HG02870 (cell line): ENCODE data around the gene SPG7.
"Not testable (repeated sequence)": the region's sequence is repeated elsewhere in the genome, so short reads cannot be mapped to it uniquely, and the experiment has no call there.

Source experiments
- ATAC-seq: cut with Tn5 transposase; IDR thresholded peaks from one replicate; pipeline ENCODE4 v1.9.1; 2021; ENCODE audit warnings: mild to moderate bottlenecking, moderate library complexity; ENCODE audit not compliant: unreplicated experiment

SPG7 gene

GRCh38 chr16:89561142-89561883 is 53.1 kb downstream of the SPG7 start:
- ATAC-seq, result no peak

DNA sequence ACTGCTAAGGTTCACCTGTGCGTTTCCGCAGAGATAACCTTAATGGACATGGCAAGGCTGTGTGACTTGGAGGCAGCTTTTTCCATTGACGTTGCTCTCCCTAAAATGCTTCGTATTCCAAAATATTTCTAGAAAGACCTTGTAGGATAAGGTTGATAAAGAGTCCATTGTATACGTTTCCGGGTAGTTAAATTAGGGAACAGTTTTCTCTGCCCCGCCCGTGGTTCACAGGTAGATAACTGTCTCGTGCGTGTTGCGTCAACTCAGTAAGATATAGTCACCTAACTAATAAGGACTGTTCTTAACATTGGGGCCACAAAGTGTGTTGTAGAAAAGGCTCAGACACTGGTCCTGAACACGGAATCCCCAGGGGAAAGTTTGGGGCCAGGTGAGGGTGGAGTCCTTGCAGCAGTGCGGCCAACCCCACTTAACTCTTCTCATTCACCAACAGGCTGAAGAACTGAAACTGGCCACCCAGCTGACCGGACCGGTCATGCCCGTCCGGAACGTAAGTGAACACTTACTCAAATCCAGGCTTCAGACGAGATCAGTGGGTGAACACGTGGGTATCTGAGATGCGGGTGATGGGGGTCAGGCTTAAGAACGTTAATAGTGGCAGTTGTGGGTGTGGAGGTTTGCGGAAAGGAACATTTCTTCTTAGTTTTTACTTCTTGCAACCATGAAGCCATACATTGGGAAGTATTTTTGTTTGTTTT is 53.8 kb downstream of the SPG7 start:
- no peak for ATAC-seq

- no peak for ATAC-seq
Observed at GRCh38 chr16:89562939-89563338, 54.7 kb downstream of the SPG7 start.

- ATAC-seq, result no peak
Observed at GRCh38 chr16:89563639-89564392, 55.6 kb downstream of the SPG7 start.

GRCh38 chr16:89564476-89565255 is 56.5 kb downstream of the SPG7 start:
- no peak for ATAC-seq

- no peak for ATAC-seq
Observed at GRCh38 chr16:89565256-89565505, 57.0 kb downstream of the SPG7 start.

DNA sequence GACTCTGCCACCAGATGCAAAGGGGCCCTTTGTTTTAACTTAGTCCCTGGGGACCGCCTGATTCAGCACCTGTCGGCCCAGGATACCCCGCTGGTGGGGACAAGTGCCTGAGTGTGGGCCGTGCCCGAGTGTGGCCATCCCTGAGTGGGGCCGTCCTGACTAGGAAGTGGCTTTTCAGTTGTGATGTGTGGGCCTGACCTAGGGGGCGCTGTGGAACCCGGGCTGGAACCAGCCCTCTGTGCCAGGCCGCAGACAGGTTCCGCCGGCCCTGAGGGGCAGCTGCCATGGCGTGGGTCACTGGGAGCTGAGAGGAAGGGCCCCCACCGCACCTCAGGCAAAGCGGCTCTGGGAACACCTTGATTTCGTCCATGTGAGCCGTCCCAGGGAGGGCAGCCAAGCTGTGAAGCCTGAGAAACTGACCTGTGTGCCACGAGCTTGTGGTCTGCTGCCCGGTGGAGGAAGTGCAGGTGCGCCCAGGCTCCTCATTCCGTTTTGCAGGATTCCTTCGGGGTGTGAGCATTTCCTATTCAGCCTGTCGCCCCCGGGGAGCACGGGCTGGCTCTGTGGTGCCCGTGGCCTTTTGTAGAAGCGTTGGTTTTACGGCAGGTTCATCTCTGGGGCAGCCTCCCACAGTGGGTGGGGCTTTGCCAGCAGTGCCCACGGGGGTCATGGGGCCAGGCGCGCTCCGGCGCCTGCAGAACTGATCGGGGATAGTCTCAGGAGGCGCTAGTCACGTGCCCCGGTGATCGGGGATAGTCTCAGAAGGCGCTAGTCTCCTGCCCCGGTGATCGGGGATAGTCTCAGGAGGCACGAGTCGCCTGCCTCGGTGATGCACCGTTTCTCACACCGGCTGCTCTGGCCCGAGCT is 57.5 kb downstream of the SPG7 start:
- no peak for ATAC-seq

GRCh38 chr16:89567656-89568594 is 59.7 kb downstream of the SPG7 start:
- no peak for ATAC-seq

GRCh38 chr16:89569506-89570341 is 61.5 kb downstream of the SPG7 start:
- no peak for ATAC-seq

DNA sequence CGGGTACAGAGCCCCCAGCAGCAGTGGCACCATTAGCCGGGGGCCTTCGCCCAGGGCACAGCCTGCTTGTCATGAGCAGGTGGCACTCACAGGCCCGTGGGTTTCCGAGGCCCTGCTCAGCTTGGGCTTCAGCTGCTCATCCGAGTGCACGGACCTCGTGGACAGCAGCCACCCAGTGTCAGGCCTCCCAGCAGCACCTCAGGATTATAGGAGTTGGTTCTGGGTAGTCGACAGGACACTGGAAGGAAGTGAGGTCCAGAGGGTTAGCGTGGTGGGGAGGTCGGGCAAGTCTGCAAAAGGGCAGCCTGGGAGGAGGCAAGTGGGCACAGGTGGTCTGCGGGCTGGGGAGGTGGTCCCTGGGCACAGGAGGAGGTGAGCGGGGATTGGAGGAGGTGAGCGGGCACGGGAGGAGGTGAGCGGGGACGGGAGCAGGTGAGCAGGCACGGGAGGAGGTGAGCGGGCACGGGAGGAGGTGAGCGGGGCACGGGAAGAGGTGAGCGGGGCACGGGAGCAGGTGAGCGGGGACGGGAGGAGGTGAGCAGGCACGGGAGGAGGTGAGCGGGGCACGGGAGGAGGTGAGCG is 62.2 kb downstream of the SPG7 start:
- no peak for ATAC-seq

- ATAC-seq, result not testable (repeated sequence)
Observed at GRCh38 chr16:89570983-89571598, 62.9 kb downstream of the SPG7 start.

GRCh38 chr16:89571636-89572035 is 63.4 kb downstream of the SPG7 start:
- no peak for ATAC-seq

GRCh38 chr16:89572073-89572484 is 63.9 kb downstream of the SPG7 start:
- no peak for ATAC-seq

DNA sequence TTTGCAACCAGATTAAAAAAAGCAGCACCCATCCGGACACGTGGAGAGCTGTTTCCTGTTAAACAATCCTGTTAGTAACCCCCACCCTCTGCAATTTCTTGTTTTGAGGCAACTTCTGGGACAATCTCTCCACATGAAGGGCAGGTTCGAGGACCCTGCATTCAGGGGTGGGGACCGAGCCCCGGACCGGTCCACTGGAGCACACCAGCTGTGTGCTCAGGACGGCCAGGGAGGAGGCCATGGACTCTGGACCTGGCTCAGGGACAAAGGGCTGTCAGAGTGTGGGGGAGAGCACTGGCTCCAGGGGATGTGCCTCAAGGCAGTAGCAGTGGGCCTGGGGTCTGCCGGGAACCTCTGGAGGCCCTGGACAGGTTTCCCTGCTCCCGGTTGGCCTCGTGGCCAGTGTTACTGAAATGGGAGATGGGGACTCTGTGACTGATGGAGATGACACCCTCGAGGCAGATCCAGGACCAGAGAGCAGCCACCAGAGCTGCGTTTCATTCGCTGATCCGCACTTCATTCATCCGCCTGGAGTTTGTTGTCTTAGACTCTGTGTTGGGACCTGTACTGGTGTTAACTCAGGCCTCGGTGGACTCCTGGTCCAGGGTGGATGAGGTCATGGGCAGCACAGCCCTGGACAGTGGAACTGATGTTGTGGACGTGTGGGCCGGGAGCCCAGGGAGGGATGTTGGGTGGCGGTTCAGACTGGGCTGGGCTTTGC is 64.4 kb downstream of the SPG7 start:
- ATAC-seq, result no peak

DNA sequence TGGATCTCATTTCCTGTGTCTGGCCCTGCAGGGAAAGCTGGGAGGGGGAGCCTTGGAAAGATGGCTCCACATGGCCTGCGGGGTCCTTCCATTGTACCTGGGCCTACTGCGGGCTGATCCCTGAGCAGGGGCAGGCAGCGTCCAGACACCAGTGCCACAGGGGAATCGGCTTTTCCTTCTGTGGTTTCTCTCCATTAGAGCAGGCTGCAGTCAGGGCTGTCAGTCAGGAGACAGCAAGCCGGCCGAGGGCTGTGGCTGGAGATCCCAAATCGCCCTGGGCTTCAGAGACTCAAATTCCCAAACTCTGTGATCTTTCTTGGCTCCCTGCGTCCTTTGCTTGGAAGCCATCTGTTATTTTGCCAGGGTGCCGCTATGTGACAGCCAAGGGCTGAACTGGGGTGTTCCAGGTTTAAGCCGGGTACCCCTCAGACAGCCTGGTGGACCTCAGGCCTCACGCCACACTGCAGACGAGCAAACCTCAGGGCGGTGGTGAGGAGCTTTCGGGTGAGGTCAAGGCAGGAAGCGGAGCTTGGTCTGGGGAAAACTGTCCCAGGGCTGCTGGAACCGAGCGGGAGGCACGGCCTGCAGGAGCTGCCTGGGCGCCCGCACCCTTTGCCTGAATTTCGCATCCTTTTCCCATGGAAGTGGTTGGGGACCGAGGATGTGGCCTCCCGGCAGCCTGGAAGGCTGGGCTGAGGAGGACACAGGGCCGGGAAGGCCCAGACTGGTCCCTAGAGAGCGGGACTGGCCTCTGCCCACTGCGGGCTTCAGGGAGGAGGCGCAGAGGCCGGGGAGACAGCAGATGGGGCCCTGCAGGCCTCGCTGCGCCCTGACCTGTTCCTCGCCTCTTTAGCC is 65.8 kb downstream of the SPG7 start:
- ATAC-seq, result no peak

GRCh38 chr16:89574681-89575246 is 66.6 kb downstream of the SPG7 start:
- ATAC-seq, result no peak
